ENCODE data around the gene LAMA2.

GRCh38 chr6:129331450-129332138 lies 448.7 kb downstream of the LAMA2 start:
- no peak for TF ChIP-seq CTCF (IDR thresholded peaks at IDR 0.05)
- no peak for TF ChIP-seq POLR2A (IDR thresholded peaks at IDR 0.05)

All from testis (tissue), 2 donors.